Loucy (cell line): ENCODE results near the gene CGN.

ENCODE experiments used
- H2AFZ ChIP-seq: fragments of 200-600 bp; sonication (generic); 2 replicates; pipeline ENCODE4 v1.6.0; 2016; ENCODE audit warnings: antibody characterized with exemption, mild to moderate bottlenecking, low read length, moderate library complexity
- H3F3A ChIP-seq: fragments of 200-600 bp; 2 replicates; pipeline ENCODE4 v1.6.0; 2016; ENCODE audit warnings: antibody characterized with exemption, low read depth, mild to moderate bottlenecking
- H3K27me3 ChIP-seq: fragments of 200-600 bp; sonication (generic); 2 replicates; pipeline ENCODE4 v1.6.1; 2014; ENCODE audit warnings: low read length, mild to moderate bottlenecking; ENCODE audit not compliant: insufficient read depth, poor library complexity, severe bottlenecking
- H3K36me3 ChIP-seq: fragments of 200-600 bp; sonication (generic); 2 replicates; pipeline ENCODE4 v1.6.1; 2016; ENCODE audit warnings: low read length; ENCODE audit not compliant: insufficient read depth
- H3K4me1 ChIP-seq: fragments of 200-600 bp; sonication (generic); 2 replicates; pipeline ENCODE4 v1.5.1; 2014; ENCODE audit warnings: low read length, mild to moderate bottlenecking; ENCODE audit not compliant: insufficient read depth, poor library complexity, severe bottlenecking
- H3K4me2 ChIP-seq: fragments of 200-600 bp; sonication (generic); 2 replicates; pipeline ENCODE4 v1.6.0; 2014; ENCODE audit warnings: antibody characterized with exemption, low read length, low read depth, mild to moderate bottlenecking; ENCODE audit not compliant: poor library complexity, severe bottlenecking
- H3K4me3 ChIP-seq: fragments of 200-600 bp; sonication (generic); 2 replicates; pipeline ENCODE4 v1.5.1; 2014; ENCODE audit warnings: low read length, mild to moderate bottlenecking, mixed read lengths; ENCODE audit not compliant: poor library complexity, severe bottlenecking
- H3K79me2 ChIP-seq: fragments of 200-600 bp; sonication (generic); 2 replicates; pipeline ENCODE4 v1.6.1; 2014; ENCODE audit warnings: low read length; ENCODE audit not compliant: insufficient read depth
- H3K9ac ChIP-seq: fragments of 200-600 bp; sonication (generic); 2 replicates; pipeline ENCODE4 v1.6.0; 2014; ENCODE audit warnings: mild to moderate bottlenecking, low read depth, low read length, moderate library complexity; ENCODE audit not compliant: poor library complexity, severe bottlenecking
- H3K9me2 ChIP-seq: fragments of 200-600 bp; sonication (generic); replicated peaks from 2 replicates; pipeline ENCODE4 v1.6.1; 2016; ENCODE audit warnings: low read depth, low read length, mixed read lengths
- H3K9me3 ChIP-seq: fragments of 200-600 bp; sonication (generic); 2 replicates; pipeline ENCODE4 v1.6.1; 2014; ENCODE audit warnings: mild to moderate bottlenecking, antibody characterized with exemption, low read length, low read depth; ENCODE audit not compliant: insufficient read depth
- H4K20me1 ChIP-seq: fragments of 200-600 bp; sonication (generic); 2 replicates; pipeline ENCODE4 v1.6.0; 2014; ENCODE audit warnings: antibody characterized with exemption, low read length, mild to moderate bottlenecking; ENCODE audit not compliant: insufficient read depth, poor library complexity, severe bottlenecking
- CTCF ChIP-seq: fragments of 200-600 bp; sonication (generic); conservative IDR thresholded peaks from 2 replicates; pipeline ENCODE4 v1.5.1; 2014; ENCODE audit warnings: mild to moderate bottlenecking, antibody characterized with exemption, low read length
- EZH2phosphoT487 ChIP-seq: fragments of 200-600 bp; IDR thresholded peaks from 2 replicates; pipeline ENCODE4 v1.6.1; 2018; ENCODE audit warnings: antibody characterized with exemption, mild to moderate bottlenecking, moderate library complexity, borderline replicate concordance

The CGN gene

GRCh38 chr1:151502035-151502700, 9.0 kb upstream of the CGN start:
- no peaks in the 10 kb centered on the region for H3K9me2 ChIP-seq

GRCh38 chr1:151502859-151503780, 8.1 kb upstream of the CGN start:
- H4K20me1 ChIP-seq, result no peaks in the 10 kb centered on the region
- TF ChIP-seq CTCF, result no peak
- no peak for TF ChIP-seq EZH2phosphoT487
- no peaks in the 10 kb centered on the region for H3K36me3 ChIP-seq
- H3K9me2 ChIP-seq, result no peaks in the 10 kb centered on the region
- H3K9me3 ChIP-seq, result no peaks in the 10 kb centered on the region
- peak overlapping the region; percentile 24 for H2AFZ ChIP-seq
- no peaks in the 10 kb centered on the region for H3K27me3 ChIP-seq
- H3K79me2 ChIP-seq, result no peaks in the 10 kb centered on the region
- no peak overlapping the region for H3K4me2 ChIP-seq
- H3K4me1 ChIP-seq, result peaks cover 10% of the 10 kb centered on the region
- H3K4me3 ChIP-seq, result no peak overlapping the region
- no peaks in the 10 kb centered on the region for H3F3A ChIP-seq
- no peak overlapping the region for H3K9ac ChIP-seq

More at GRCh38 chr1:151502035-151502700, 9.0 kb upstream of the CGN start:
- no peaks in the 10 kb centered on the region for H3F3A ChIP-seq
- H2AFZ ChIP-seq, result no peak overlapping the region
- H3K36me3 ChIP-seq, result no peaks in the 10 kb centered on the region
- TF ChIP-seq EZH2phosphoT487, result no peak
- H3K4me1 ChIP-seq, result peaks cover 10% of the 10 kb centered on the region
- no peaks in the 10 kb centered on the region for H3K27me3 ChIP-seq
- H3K9me3 ChIP-seq, result no peaks in the 10 kb centered on the region
- no peaks in the 10 kb centered on the region for H4K20me1 ChIP-seq
- no peak overlapping the region for H3K4me2 ChIP-seq
- no peak overlapping the region for H3K9ac ChIP-seq
- H3K79me2 ChIP-seq, result no peaks in the 10 kb centered on the region
- no peak overlapping the region for H3K4me3 ChIP-seq

GRCh38 chr1:151504252-151504651, 6.9 kb upstream of the CGN start:
- Histone ChIP-seq H4K20me1 (no peaks in the 10 kb centered on the region), H3K36me3 (no peaks in the 10 kb centered on the region), H3K9ac (no peak overlapping the region), H3F3A (no peaks in the 10 kb centered on the region), H3K4me1 (peaks cover 10% of the 10 kb centered on the region), H3K27me3 (no peaks in the 10 kb centered on the region), H3K4me2 (no peak overlapping the region), H3K9me2 (no peaks in the 10 kb centered on the region), H2AFZ (no peak overlapping the region), H3K79me2 (no peaks in the 10 kb centered on the region), H3K4me3 (no peak overlapping the region), H3K9me3 (no peaks in the 10 kb centered on the region)
- TF ChIP-seq CTCF (no peak), EZH2phosphoT487 (no peak)
